ENCODE results near the gene SLC39A10. TPM values are rescaled to one million over a fixed set of nuclear protein-coding genes. Genes with fewer than 3 reads are reported as not detected.

The SLC39A10 gene
- total RNA-seq, 1 donor from 2014 or later: 24.0 TPM

- no peaks in the 10 kb centered on the region for H3K27me3 Mint-ChIP-seq (ENCODE audit: low read depth)
- TF ChIP-seq CTCF (IDR thresholded peaks at IDR 0.05): no peak
- no peak for DNase-seq (ENCODE audit: low spot score)
- H3K9me3 Mint-ChIP-seq (ENCODE audit: low read depth): no peaks in the 10 kb centered on the region
- H3K4me1 Mint-ChIP-seq (ENCODE audit: low read depth): peaks cover 12% of the 10 kb centered on the region
- no peaks in the 10 kb centered on the region for H3K36me3 Mint-ChIP-seq (ENCODE audit: low read depth)
- no peak overlapping the region for H3K27ac Mint-ChIP-seq (ENCODE audit: unreplicated experiment)
- no peak overlapping the region for H3K4me3 Mint-ChIP-seq (ENCODE audit: unreplicated experiment)
These were observed 6.0 kb upstream of the SLC39A10 start for GRCh38 chr2:195651046-195651445.

GRCh38 chr2:195652911-195653310, 4.1 kb upstream of the SLC39A10 start:
- no peak for DNase-seq (ENCODE audit: low spot score)
- no peaks in the 10 kb centered on the region for H3K9me3 Mint-ChIP-seq (ENCODE audit: low read depth)
- H3K27ac Mint-ChIP-seq (ENCODE audit: unreplicated experiment): no peak overlapping the region
- no peaks in the 10 kb centered on the region for H3K36me3 Mint-ChIP-seq (ENCODE audit: low read depth)
- no peak for TF ChIP-seq CTCF (IDR thresholded peaks at IDR 0.05)
- H3K4me3 Mint-ChIP-seq (ENCODE audit: unreplicated experiment): no peak overlapping the region
- no peaks in the 10 kb centered on the region for H3K27me3 Mint-ChIP-seq (ENCODE audit: low read depth)
- peaks cover 18% of the 10 kb centered on the region for H3K4me1 Mint-ChIP-seq (ENCODE audit: low read depth)

GRCh38 chr2:195656161-195656858, 716 bp upstream of the SLC39A10 start:
- Mint-ChIP-seq H3K27ac (ENCODE audit: unreplicated experiment) (peak overlapping the region; percentile 96), H3K4me1 (ENCODE audit: low read depth) (peaks cover 46% of the 10 kb centered on the region), H3K9me3 (ENCODE audit: low read depth) (no peaks in the 10 kb centered on the region), H3K27me3 (ENCODE audit: low read depth) (no peaks in the 10 kb centered on the region), H3K36me3 (ENCODE audit: low read depth) (no peaks in the 10 kb centered on the region), H3K4me3 (ENCODE audit: unreplicated experiment) (peak overlapping the region; percentile 90)
- DNase-seq (ENCODE audit: low spot score): no peak
- TF ChIP-seq CTCF (IDR thresholded peaks at IDR 0.05): no peak

- H3K36me3 Mint-ChIP-seq (ENCODE audit: low read depth): no peaks in the 10 kb centered on the region
- no peaks in the 10 kb centered on the region for H3K27me3 Mint-ChIP-seq (ENCODE audit: low read depth)
- DNase-seq (ENCODE audit: low spot score): no peak
- H3K4me3 Mint-ChIP-seq (ENCODE audit: unreplicated experiment): peak overlapping the region; percentile 90
- no peaks in the 10 kb centered on the region for H3K9me3 Mint-ChIP-seq (ENCODE audit: low read depth)
- TF ChIP-seq CTCF (IDR thresholded peaks at IDR 0.05): no peak
- H3K27ac Mint-ChIP-seq (ENCODE audit: unreplicated experiment): peak overlapping the region; percentile 96
- H3K4me1 Mint-ChIP-seq (ENCODE audit: low read depth): peaks cover 49% of the 10 kb centered on the region
These were observed 861 bp downstream of the SLC39A10 start for GRCh38 chr2:195657634-195658540.

- H3K27me3 Mint-ChIP-seq (ENCODE audit: low read depth): no peaks in the 10 kb centered on the region
- H3K9me3 Mint-ChIP-seq (ENCODE audit: low read depth): no peaks in the 10 kb centered on the region
- no peak for TF ChIP-seq CTCF (IDR thresholded peaks at IDR 0.05)
- peak overlapping the region; percentile 96 for H3K27ac Mint-ChIP-seq (ENCODE audit: unreplicated experiment)
- H3K4me1 Mint-ChIP-seq (ENCODE audit: low read depth): peaks cover 46% of the 10 kb centered on the region
- no peak for DNase-seq (ENCODE audit: low spot score)
- H3K36me3 Mint-ChIP-seq (ENCODE audit: low read depth): no peaks in the 10 kb centered on the region
- H3K4me3 Mint-ChIP-seq (ENCODE audit: unreplicated experiment): peak overlapping the region; percentile 90
These were observed 1.5 kb downstream of the SLC39A10 start for GRCh38 chr2:195658541-195658890.
